Measurements from ENCODE around the gene CD6. TPM values are rescaled to one million over a fixed set of nuclear protein-coding genes. Genes with fewer than 3 reads are reported as not detected.

Gene CD6
- total RNA-seq, 4 donors from 2014 or later, result 0.16 to 0.25 TPM; not detected in 2

- peaks cover 0 to 6% of the 10 kb centered on the region in 2 donors for H3K4me1 ChIP-seq
- in situ Hi-C loops (cut with MboI; ENCODE audit: low sequenced_read_pairs in 4 of 4) (loop anchor here in 1 of 4 donors (25.0 kb wide), 1 partner anchor 92 kb away; no protein-coding TSS in a partner anchor), intact Hi-C loops (cut with DNase I; ENCODE audit: low total_unique reads) (no loop called here)
- TF ChIP-seq POLR2A (IDR thresholded peaks at IDR 0.05) (no peak), CTCF (IDR thresholded peaks at IDR 0.05 in 4 of 5, conservative IDR thresholded peaks at IDR 0.05 in 1 of 5) (no peak)
- H3K27ac ChIP-seq, result no peak overlapping the region
- ATAC-seq (no peak), DNase-seq (no peak)
- peaks cover 0 to 6% (median 0%) of the 10 kb centered on the region in 3 donors for H3K27me3 ChIP-seq
- H3K4me3 ChIP-seq, result no peak overlapping the region
- H3K36me3 ChIP-seq, result no peaks in the 10 kb centered on the region
- H3K9me3 ChIP-seq, result no peaks in the 10 kb centered on the region
These were observed 24.3 kb downstream of the CD6 start for GRCh38 chr11:60995798-60996197.

GRCh38 chr11:60996381-60997138 is 25.1 kb downstream of the CD6 start:
- H3K27me3 ChIP-seq, result peaks cover 0 to 6% (median 0%) of the 10 kb centered on the region in 3 donors
- H3K27ac ChIP-seq, result no peak overlapping the region
- no peaks in the 10 kb centered on the region for H3K36me3 ChIP-seq
- DNase-seq, result no peak
- TF ChIP-seq CTCF (IDR thresholded peaks at IDR 0.05 in 4 of 5, conservative IDR thresholded peaks at IDR 0.05 in 1 of 5), result no peak
- TF ChIP-seq POLR2A (IDR thresholded peaks at IDR 0.05), result no peak
- intact Hi-C loops (cut with DNase I; ENCODE audit: low total_unique reads) (no loop called here), in situ Hi-C loops (cut with MboI; ENCODE audit: low sequenced_read_pairs in 4 of 4) (loop anchor here in 1 of 4 donors (25.0 kb wide), 1 partner anchor 91 kb away; no protein-coding TSS in a partner anchor)
- no peak for ATAC-seq
- H3K4me3 ChIP-seq, result no peak overlapping the region
- peaks cover 0 to 6% of the 10 kb centered on the region in 2 donors for H3K4me1 ChIP-seq
- no peaks in the 10 kb centered on the region for H3K9me3 ChIP-seq

- in situ Hi-C loops (cut with MboI; ENCODE audit: low sequenced_read_pairs in 4 of 4), result no loop called here
- intact Hi-C loops (cut with DNase I; ENCODE audit: low total_unique reads), result no loop called here
- no peak overlapping the region for H3K27ac ChIP-seq
These were observed 28.9 kb downstream of the CD6 start for GRCh38 chr11:61000426-61000825.

GRCh38 chr11:61001931-61002330 is 30.5 kb downstream of the CD6 start:
- Histone ChIP-seq H3K4me1 (no peaks in the 10 kb centered on the region), H3K27ac (no peak overlapping the region), H3K27me3 (peaks cover 4 to 12% (median 8%) of the 10 kb centered on the region in 3 donors), H3K9me3 (no peaks in the 10 kb centered on the region), H3K36me3 (no peaks in the 10 kb centered on the region), H3K4me3 (no peak overlapping the region)
- TF ChIP-seq POLR2A (IDR thresholded peaks at IDR 0.05) (no peak), CTCF (IDR thresholded peaks at IDR 0.05 in 4 of 5, conservative IDR thresholded peaks at IDR 0.05 in 1 of 5) (no peak)
- intact Hi-C loops (cut with DNase I; ENCODE audit: low total_unique reads) (no loop called here), in situ Hi-C loops (cut with MboI; ENCODE audit: low sequenced_read_pairs in 4 of 4) (no loop called here)
- DNase-seq (no peak), ATAC-seq (no peak)

More at GRCh38 chr11:61000426-61000825, 28.9 kb downstream of the CD6 start:
- H3K4me1 ChIP-seq, result no peaks in the 10 kb centered on the region
- DNase-seq, result no peak
- H3K27me3 ChIP-seq, result peaks cover 0 to 4% (median 0%) of the 10 kb centered on the region in 3 donors
- no peaks in the 10 kb centered on the region for H3K36me3 ChIP-seq
- H3K4me3 ChIP-seq, result no peak overlapping the region
- H3K9me3 ChIP-seq, result no peaks in the 10 kb centered on the region
- no peak for ATAC-seq
- no peak for TF ChIP-seq CTCF (IDR thresholded peaks at IDR 0.05 in 4 of 5, conservative IDR thresholded peaks at IDR 0.05 in 1 of 5)
- no peak for TF ChIP-seq POLR2A (IDR thresholded peaks at IDR 0.05)
